Esophagus muscularis mucosa (tissue), 4 donors: ENCODE results near the gene SLC22A24. TPM values are rescaled to one million over a fixed set of nuclear protein-coding genes. Genes with fewer than 3 reads are reported as not detected.
"Not testable (repeated sequence)": the region's sequence is repeated elsewhere in the genome, so short reads cannot be mapped to it uniquely, and the experiment has no call there.

Source experiments
- DNase-seq: peaks from one replicate; pipeline ENCODE4 v3.0.0-alpha.2; 2017; ENCODE audit errors: extremely low spot score
- H3K27ac ChIP-seq, 4 donors: fragments of 200-600 bp; sonication (generic); replicated peaks in 1 of 4; 1 replicate in 3 of 4; 2 replicates in 1 of 4; pipeline ENCODE4 v1.5.1; 2016 to 2019; ENCODE audit warnings: mild to moderate bottlenecking in 1 of 4
- H3K27me3 ChIP-seq, 4 donors: fragments of 200-600 bp; sonication (generic); one replicate each; pipeline versions ENCODE4 v1.5.1 to v1.6.0; 2016 to 2019
- H3K36me3 ChIP-seq, 4 donors: fragments of 200-600 bp; sonication (generic); one replicate each; pipeline ENCODE4 v1.5.1; 2016 to 2019
- H3K4me1 ChIP-seq, 4 donors: fragments of 200-600 bp; sonication (generic); one replicate each; pipeline ENCODE4 v1.5.1; 2016 to 2019
- H3K4me3 ChIP-seq, 4 donors: fragments of 200-600 bp; sonication (generic); 1 replicate in 2 of 4; 2 replicates in 2 of 4; pipeline ENCODE4 v1.5.1; 2016 to 2019; ENCODE audit warnings: mild to moderate bottlenecking in 4 of 4, moderate library complexity in 1 of 4
- H3K9me3 ChIP-seq, 4 donors: fragments of 200-600 bp; sonication (generic); 1 replicate in 3 of 4; 2 replicates in 1 of 4; pipeline ENCODE4 v1.5.1; 2016 to 2019
- CTCF ChIP-seq, 3 experiments: fragments of 200-600 bp in 2 of 3; fragments of 450-650 bp in 1 of 3; sonication (generic) in 2 of 3; IDR thresholded peaks; one replicate each; pipeline ENCODE4 v1.5.1; 2017 to 2019; ENCODE audit warnings: antibody characterized with exemption in 3 of 3, mild to moderate bottlenecking in 2 of 3, moderate library complexity in 1 of 3
- EP300 ChIP-seq: sonication (generic); formaldehyde crosslinking; IDR thresholded peaks from one replicate; pipeline ENCODE4 v1.6.1; 2017; ENCODE audit warnings: antibody characterized with exemption
- POLR2A ChIP-seq: fragments of 450-650 bp; IDR thresholded peaks from one replicate; pipeline ENCODE4 v1.6.1; 2017; ENCODE audit warnings: antibody characterized with exemption, moderate library complexity, mild to moderate bottlenecking, low read depth
- POLR2AphosphoS5 ChIP-seq, 2 donors: sonication (generic); formaldehyde crosslinking; IDR thresholded peaks; one replicate each; pipeline ENCODE4 v1.6.1; 2017; ENCODE audit warnings: antibody characterized with exemption in 2 of 2
- WGBS: methylation state at CpG from one replicate; pipeline ENCODE4 v1.1.5; 2018; 5-methylcytosine and 5-hydroxymethylcytosine counted together
- intact Hi-C: fragments of 100-400 bp; cut with DNase I; formaldehyde crosslinking; loops from one replicate; pipeline ENCODE4 v1.15.1; 2023
- total RNA-seq, 4 donors: library from RNA; depleted of rRNA; stranded (reverse); fragments of >200 nt; gene quantifications; one replicate each; pipeline versions ENCODE4 v1.1.0 to v1.2.1, GENCODE V29; 2016

Gene SLC22A24
- total RNA-seq, 4 donors from 2014 or later, result not detected

DNA sequence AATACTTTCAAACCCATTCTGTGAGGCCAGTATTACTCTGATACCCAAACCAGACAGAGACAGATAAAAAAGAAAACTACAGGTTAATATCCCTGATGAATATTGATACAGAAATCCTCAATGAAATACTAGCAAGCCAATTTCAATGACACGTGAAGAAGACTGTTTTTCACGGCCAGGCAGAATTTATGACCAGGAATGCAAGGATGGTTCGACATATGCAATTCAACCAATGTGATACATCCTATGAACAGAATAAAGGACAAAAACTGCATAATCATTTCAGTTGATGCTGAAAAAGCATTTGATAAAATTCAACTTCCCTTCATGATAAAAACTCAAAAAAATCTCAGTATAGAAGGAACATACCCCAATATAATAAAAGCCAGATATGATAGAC is 44.5 kb downstream of the SLC22A24 start:
- intact Hi-C loops, result no loop called here
- H3K9me3 ChIP-seq, result peaks cover 0 to 31% (median 24%) of the 10 kb centered on the region in 4 donors
- no peaks in the 10 kb centered on the region for H3K4me1 ChIP-seq
- WGBS, result 79% methylated on average over 3 of the region's 3 CpGs
- H3K27me3 ChIP-seq, result no peaks in the 10 kb centered on the region
- H3K4me3 ChIP-seq, result no peak overlapping the region
- no peaks in the 10 kb centered on the region for H3K36me3 ChIP-seq
- no peak for DNase-seq
- H3K27ac ChIP-seq, result no peak overlapping the region
- no peak for TF ChIP-seq CTCF (IDR thresholded peaks at IDR 0.05)
- no peak for TF ChIP-seq EP300
- TF ChIP-seq POLR2AphosphoS5 (IDR thresholded peaks at IDR 0.05), result no peak
- TF ChIP-seq POLR2A, result no peak

- TF ChIP-seq POLR2AphosphoS5 (IDR thresholded peaks at IDR 0.05) (no peak), CTCF (IDR thresholded peaks at IDR 0.05) (no peak), POLR2A (no peak), EP300 (no peak)
- Histone ChIP-seq H3K27me3 (peaks cover 0 to 9% (median 0%) of the 10 kb centered on the region in 4 donors), H3K27ac (no peak overlapping the region), H3K36me3 (no peaks in the 10 kb centered on the region), H3K4me1 (no peaks in the 10 kb centered on the region), H3K4me3 (no peak overlapping the region), H3K9me3 (no peaks in the 10 kb centered on the region)
- DNase-seq, result no peak
- WGBS, result 60% methylated on average over 2 of the region's 2 CpGs
- intact Hi-C loops, result no loop called here
Observed at GRCh38 chr11:63080682-63081081, 63.3 kb downstream of the SLC22A24 start.

GRCh38 chr11:63046203-63046602 is 97.8 kb downstream of the SLC22A24 start:
- H3K27ac ChIP-seq, H3K27me3 ChIP-seq, H3K36me3 ChIP-seq, H3K4me3 ChIP-seq, intact Hi-C loops, H3K4me1 ChIP-seq, DNase-seq: not testable (repeated sequence)
- 33% methylated on average over 1 of the region's 1 CpG for WGBS
- H3K9me3 ChIP-seq, result peaks cover 0 to 11% (median 3%) of the 10 kb centered on the region in 4 donors

DNA sequence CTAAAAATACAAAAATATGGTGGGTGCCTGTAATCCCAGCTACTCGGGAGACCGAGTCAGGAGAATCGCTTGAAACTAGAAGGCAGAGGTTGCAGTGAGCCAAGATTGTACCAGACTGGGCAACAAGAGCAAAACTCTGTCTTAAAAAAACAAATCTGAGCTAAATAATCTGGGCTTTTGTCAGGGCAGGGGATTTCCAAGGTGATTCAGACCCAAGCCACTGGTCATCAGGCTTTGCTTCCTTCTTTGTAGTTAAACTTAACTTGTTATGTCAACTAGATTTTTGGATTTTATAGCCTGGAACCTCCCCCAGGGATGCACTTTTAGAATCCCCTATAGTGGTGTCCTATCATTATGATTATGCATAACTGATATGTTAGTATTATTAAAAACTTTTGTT is 101.4 kb downstream of the SLC22A24 start:
- Histone ChIP-seq H3K27ac (no peak overlapping the region), H3K27me3 (no peaks in the 10 kb centered on the region), H3K4me1 (no peaks in the 10 kb centered on the region), H3K4me3 (no peak overlapping the region), H3K36me3 (no peaks in the 10 kb centered on the region), H3K9me3 (no peaks in the 10 kb centered on the region)
- DNase-seq, result no peak
- intact Hi-C loops, result no loop called here
- WGBS, result 86% methylated on average over 3 of the region's 3 CpGs
- TF ChIP-seq EP300, result no peak
- no peak for TF ChIP-seq POLR2AphosphoS5 (IDR thresholded peaks at IDR 0.05)
- no peak for TF ChIP-seq CTCF (IDR thresholded peaks at IDR 0.05)
- TF ChIP-seq POLR2A, result no peak

DNA sequence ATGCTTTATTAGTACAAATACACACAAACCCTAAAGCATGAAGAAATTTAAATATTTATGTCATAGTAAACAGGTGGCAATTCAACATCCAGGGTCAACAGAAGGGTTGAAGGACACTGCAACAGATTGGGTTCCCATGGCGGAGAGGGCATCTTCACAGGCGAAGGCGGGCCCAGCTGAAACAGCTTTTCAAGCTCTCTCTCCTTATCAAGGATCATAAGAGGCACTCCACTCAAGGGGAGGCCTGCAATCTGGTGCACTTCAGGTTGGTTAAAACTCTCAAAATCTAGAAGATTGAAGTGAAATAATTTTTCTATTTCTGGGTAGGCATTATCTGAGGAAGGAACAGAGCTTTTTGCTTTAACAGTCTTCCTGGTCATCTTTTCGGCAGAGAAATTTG is 111.6 kb downstream of the SLC22A24 start:
- Histone ChIP-seq H3K27ac (no peak overlapping the region), H3K36me3 (no peaks in the 10 kb centered on the region), H3K4me3 (no peak overlapping the region), H3K4me1 (peaks cover 0 to 4% (median 0%) of the 10 kb centered on the region in 4 donors), H3K9me3 (no peaks in the 10 kb centered on the region), H3K27me3 (no peaks in the 10 kb centered on the region)
- 97% methylated on average over 4 of the region's 4 CpGs for WGBS
- no peak for TF ChIP-seq POLR2AphosphoS5 (IDR thresholded peaks at IDR 0.05)
- TF ChIP-seq EP300, result no peak
- no peak for TF ChIP-seq CTCF (IDR thresholded peaks at IDR 0.05)
- TF ChIP-seq POLR2A, result no peak
- no peak for DNase-seq
- intact Hi-C loops, result no loop called here

Other genes starting within 250 kb of the SLC22A24 start
- under 1 TPM in 2 of 4 donors, not detected in 2; 0.33 to 0.40 TPM for gene CHRM1, start 222.9 kb downstream of the SLC22A24 start, total RNA-seq
- not detected for gene SLC22A6, start 159.3 kb downstream of the SLC22A24 start, total RNA-seq
- not detected for gene SLC22A8, start 128.4 kb downstream of the SLC22A24 start, total RNA-seq
- not detected for gene SLC22A25, start 99.4 kb upstream of the SLC22A24 start, total RNA-seq
- not detected for gene SLC22A9, start 225.6 kb upstream of the SLC22A24 start, total RNA-seq